Endothelial cell of umbilical vein (primary cell): ENCODE results near the gene MTX1. TPM values are rescaled to one million over a fixed set of nuclear protein-coding genes. Genes with fewer than 3 reads are reported as not detected.
"Not testable (repeated sequence)": the region's sequence is repeated elsewhere in the genome, so short reads cannot be mapped to it uniquely, and the experiment has no call there.

Experiments
- BruUV-seq: library from RNA; stranded (reverse); fragments of 400-500 nt; replicated peaks from 2 replicates; lab custom pipeline; 2021; lab: Mats Ljungman, UMichigan
- CTCF ChIA-PET: fragments of 300-600, 350-600 bp; sonication (Branson Sonifier 250); formaldehyde crosslinking; loops from one replicate; lab custom pipeline; 2021; ENCODE audit warnings: antibody characterized with exemption, inconsistent platforms; lab: Charles Lee
- POLR2A ChIA-PET: fragments of 300-600, 350-600 bp; sonication (Branson Sonifier 250); formaldehyde crosslinking; loops from one replicate; lab custom pipeline; 2021; ENCODE audit warnings: antibody characterized with exemption, inconsistent platforms; lab: Charles Lee
- DNase-seq: peaks from one replicate; pipeline ENCODE4 v3.0.0-alpha.2; 2011; ENCODE audit warnings: low read depth, low spot score
- FAIRE-seq: peaks from 2 replicates; lab custom pipeline; 2011; peaks lifted over from hg19 to GRCh38; lab: Jason Lieb, UNC
- H2AFZ ChIP-seq: 2 replicates; pipeline ENCODE4 v1.6.0; 2012; ENCODE audit warnings: low read depth, low read length, control low read depth, inconsistent platforms
- H3K27ac ChIP-seq: 2 replicates; pipeline ENCODE4 v1.5.1; 2011; ENCODE audit warnings: low read depth, mild to moderate bottlenecking, control low read depth, low read length, moderate library complexity; ENCODE audit not compliant: insufficient read depth
- H3K27me3 ChIP-seq, 2 experiments: 2 replicates each; pipeline versions ENCODE4 v1.6.0 to v1.6.1; 2011; ENCODE audit warnings: low read length in 2 of 2, mixed read lengths in 1 of 2; ENCODE audit not compliant: control insufficient read depth in 2 of 2, insufficient read depth in 2 of 2
- H3K36me3 ChIP-seq, 2 experiments: 2 replicates in 1 of 2; 3 replicates in 1 of 2; pipeline ENCODE4 v1.5.1; 2011; ENCODE audit warnings: low read length in 2 of 2, mild to moderate bottlenecking in 1 of 2, moderate library complexity in 1 of 2; ENCODE audit not compliant: control insufficient read depth in 2 of 2, insufficient read depth in 2 of 2; ENCODE audit errors: extremely low read depth in 1 of 2
- H3K4me1 ChIP-seq: 3 replicates; pipeline ENCODE4 v1.5.1; 2011; ENCODE audit warnings: mild to moderate bottlenecking, low read length; ENCODE audit not compliant: control insufficient read depth, insufficient read depth; ENCODE audit errors: extremely low read depth
- H3K4me2 ChIP-seq: 2 replicates; pipeline ENCODE4 v1.6.1; 2011; ENCODE audit warnings: low read length, control low read depth, mixed read lengths; ENCODE audit not compliant: insufficient read depth
- H3K4me3 ChIP-seq, 3 experiments: fragments of 200-600 bp in 1 of 3; sonication (generic), shearing (Covaris generic) in 1 of 3; replicated peaks in 1 of 3; 2 replicates each; pipeline ENCODE4 v1.5.1; 2011 to 2016; ENCODE audit warnings: control low read depth in 3 of 3, low read length in 3 of 3, mild to moderate bottlenecking in 2 of 3, inconsistent platforms in 1 of 3, low read depth in 1 of 3, moderate library complexity in 1 of 3; ENCODE audit not compliant: insufficient read depth in 1 of 3
- H3K79me2 ChIP-seq: 2 replicates; pipeline ENCODE4 v1.6.0; 2012; ENCODE audit warnings: low read length, inconsistent platforms; ENCODE audit not compliant: control insufficient read depth, insufficient read depth
- H3K9ac ChIP-seq: replicated peaks from 2 replicates; pipeline ENCODE3; 2011; ENCODE audit warnings: low read length, control low read depth; ENCODE audit not compliant: insufficient read depth; ENCODE audit errors: extremely low read depth
- H3K9me1 ChIP-seq: replicated peaks from 3 replicates; pipeline ENCODE4 v1.6.0; 2011; ENCODE audit warnings: mild to moderate bottlenecking, low read length; ENCODE audit not compliant: control insufficient read depth, insufficient read depth; ENCODE audit errors: extremely low read depth
- H3K9me3 ChIP-seq: replicated peaks from 2 replicates; pipeline ENCODE4 v1.5.1; 2012; ENCODE audit warnings: low read length, inconsistent platforms; ENCODE audit not compliant: control insufficient read depth, insufficient read depth
- H4K20me1 ChIP-seq: replicated peaks from 2 replicates; pipeline ENCODE3; 2011; ENCODE audit warnings: mild to moderate bottlenecking, low read length; ENCODE audit not compliant: control insufficient read depth, insufficient read depth; ENCODE audit errors: extremely low read depth
- EZH2 ChIP-seq: IDR thresholded peaks from 2 replicates; pipeline ENCODE4 v1.6.1; 2012; ENCODE audit warnings: borderline replicate concordance, low read depth, mild to moderate bottlenecking, moderate library complexity, low read length, inconsistent platforms; ENCODE audit not compliant: severe bottlenecking
- FOS ChIP-seq: IDR thresholded peaks from 2 replicates; pipeline ENCODE4 v1.6.1; 2011; ENCODE audit warnings: mild to moderate bottlenecking, low read length, moderate library complexity, borderline replicate concordance; ENCODE audit not compliant: insufficient read depth
- GATA2 ChIP-seq: IDR thresholded peaks from 2 replicates; pipeline ENCODE4 v1.7.0; 2011; ENCODE audit warnings: low read depth, mild to moderate bottlenecking, moderate library complexity, mixed read lengths, low read length; ENCODE audit not compliant: insufficient read length, insufficient read depth
- JUN ChIP-seq: IDR thresholded peaks from 2 replicates; pipeline ENCODE4 v1.6.1; 2011; ENCODE audit warnings: borderline replicate concordance, low read depth; ENCODE audit not compliant: insufficient read length, insufficient read depth
- MYC ChIP-seq: IDR thresholded peaks from one replicate; pipeline ENCODE4 v1.6.1; 2011; ENCODE audit warnings: mild to moderate bottlenecking, low read depth, low read length
- POLR2A ChIP-seq: IDR thresholded peaks from 2 replicates; pipeline ENCODE4 v1.6.1; 2012; ENCODE audit warnings: low read depth, mild to moderate bottlenecking, control low read depth, low read length
- POLR2AphosphoS5 ChIP-seq: IDR thresholded peaks from 2 replicates; pipeline ENCODE4 v1.6.1; 2012; ENCODE audit warnings: low read depth, mild to moderate bottlenecking, control low read depth, low read length, moderate library complexity; ENCODE audit not compliant: insufficient read depth
- dilution Hi-C: fragments of 300-500 bp; cut with MboI; formaldehyde crosslinking; loops from one replicate; pipeline ENCODE4 v1.15.0; 2019; ENCODE audit warnings: low sequenced_read_pairs; ENCODE audit not compliant: extremely low pct_ligation_motif_present
- intact Hi-C: fragments of 100-400 bp; cut with micrococcal nuclease; formaldehyde crosslinking; loops from one replicate; pipeline ENCODE4 v1.10.0; 2022
- polyA plus RNA-seq, 4 experiments: library from polyadenylated mRNA; depleted of rRNA in 3 of 4; stranded (reverse) in 3 of 4; unstranded in 1 of 4; fragments of >200 nt; gene quantifications; 2 replicates each; pipeline versions ENCODE4 v1.2.1 to v1.2.3, GENCODE V29; 2011 to 2012; ENCODE audit warnings: missing spikeins in 1 of 4
- total RNA-seq: library from RNA; stranded (reverse); gene quantifications from 2 replicates; pipeline ENCODE4 v1.2.3, GENCODE V29; 2021
- TF ChIP-seq, protein P1 (sequence below), 2 donors: IDR thresholded peaks; 1 replicate in 1 of 2; 2 replicates in 1 of 2; pipeline ENCODE4 v1.5.1; 2011; ENCODE audit warnings: low read length in 2 of 2, mild to moderate bottlenecking in 2 of 2, moderate library complexity in 2 of 2, control low read depth in 1 of 2, inconsistent platforms in 1 of 2, low read depth in 1 of 2; ENCODE audit not compliant: insufficient read depth in 1 of 2; ENCODE audit errors: extremely low read depth in 1 of 2
- TF ChIP-seq, protein P2 (sequence below): IDR thresholded peaks from 2 replicates; pipeline ENCODE4 v1.6.1; 2011; ENCODE audit not compliant: insufficient read depth, insufficient read length

MTX1 gene
- total and polyA plus RNA-seq, 2 donors (not counting 3 experiments of a cell fraction or from before 2014, with no cell fraction given), result 53.0 to 109 TPM

DNA sequence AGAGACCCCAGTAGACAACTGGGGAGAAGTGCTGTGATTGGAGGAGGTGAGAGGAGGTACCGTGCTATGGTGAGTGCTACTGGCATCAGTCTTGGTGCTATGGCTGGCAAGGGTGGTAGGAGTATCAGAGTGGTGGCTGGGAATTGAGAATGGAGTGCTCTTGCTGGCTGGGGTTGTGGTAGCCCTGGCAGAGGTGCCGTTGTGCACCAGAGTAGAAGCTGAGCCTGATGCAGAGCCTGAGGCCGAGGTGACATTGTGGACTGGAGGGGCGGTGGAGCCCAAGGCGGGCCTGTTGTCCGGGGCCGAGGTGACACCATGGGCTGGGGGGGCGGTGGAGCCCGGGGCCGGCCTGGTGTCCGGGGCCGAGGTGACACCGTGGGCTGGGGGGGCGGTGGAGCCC, 20.2 kb upstream of the MTX1 start:
- Histone ChIP-seq H3K79me2 (no peaks in the 10 kb centered on the region), H3K9ac (no peak overlapping the region), H3K27ac (no peak overlapping the region), H3K9me3 (no peaks in the 10 kb centered on the region), H3K4me1 (peaks cover 3% of the 10 kb centered on the region), H3K9me1 (no peaks in the 10 kb centered on the region), H3K27me3 (no peaks in the 10 kb centered on the region), H3K36me3 (no peaks in the 10 kb centered on the region), H4K20me1 (no peaks in the 10 kb centered on the region), H3K4me2 (no peak overlapping the region), H2AFZ (no peak overlapping the region), H3K4me3 (no peak overlapping the region)
- TF ChIP-seq, protein P1, sequence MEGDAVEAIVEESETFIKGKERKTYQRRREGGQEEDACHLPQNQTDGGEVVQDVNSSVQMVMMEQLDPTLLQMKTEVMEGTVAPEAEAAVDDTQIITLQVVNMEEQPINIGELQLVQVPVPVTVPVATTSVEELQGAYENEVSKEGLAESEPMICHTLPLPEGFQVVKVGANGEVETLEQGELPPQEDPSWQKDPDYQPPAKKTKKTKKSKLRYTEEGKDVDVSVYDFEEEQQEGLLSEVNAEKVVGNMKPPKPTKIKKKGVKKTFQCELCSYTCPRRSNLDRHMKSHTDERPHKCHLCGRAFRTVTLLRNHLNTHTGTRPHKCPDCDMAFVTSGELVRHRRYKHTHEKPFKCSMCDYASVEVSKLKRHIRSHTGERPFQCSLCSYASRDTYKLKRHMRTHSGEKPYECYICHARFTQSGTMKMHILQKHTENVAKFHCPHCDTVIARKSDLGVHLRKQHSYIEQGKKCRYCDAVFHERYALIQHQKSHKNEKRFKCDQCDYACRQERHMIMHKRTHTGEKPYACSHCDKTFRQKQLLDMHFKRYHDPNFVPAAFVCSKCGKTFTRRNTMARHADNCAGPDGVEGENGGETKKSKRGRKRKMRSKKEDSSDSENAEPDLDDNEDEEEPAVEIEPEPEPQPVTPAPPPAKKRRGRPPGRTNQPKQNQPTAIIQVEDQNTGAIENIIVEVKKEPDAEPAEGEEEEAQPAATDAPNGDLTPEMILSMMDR (IDR thresholded peaks at IDR 0.05; ENCODE audit: extremely low read depth in 1 of 2, insufficient read depth in 1 of 2, low read depth in 1 of 2, low read length in 2 of 2), result no peak
- TF ChIP-seq GATA2 (no peak), POLR2AphosphoS5 (no peak), JUN (no peak), MYC (no peak), FOS (no peak), EZH2 (no peak), POLR2A (no peak)
- TF ChIP-seq, protein P2, sequence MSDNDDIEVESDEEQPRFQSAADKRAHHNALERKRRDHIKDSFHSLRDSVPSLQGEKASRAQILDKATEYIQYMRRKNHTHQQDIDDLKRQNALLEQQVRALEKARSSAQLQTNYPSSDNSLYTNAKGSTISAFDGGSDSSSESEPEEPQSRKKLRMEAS, result no peak
- no peak for FAIRE-seq
- intact Hi-C loops, result no loop called here
- no peak for DNase-seq
- dilution Hi-C loops, result no loop called here
- no TSS peak for BruUV-seq
- ChIA-PET POLR2A (no interaction called here), CTCF (interaction anchor here (1.7 kb wide), 1 partner anchor 19 kb away, joined by 6 read pairs; no protein-coding TSS in a partner anchor)

DNA sequence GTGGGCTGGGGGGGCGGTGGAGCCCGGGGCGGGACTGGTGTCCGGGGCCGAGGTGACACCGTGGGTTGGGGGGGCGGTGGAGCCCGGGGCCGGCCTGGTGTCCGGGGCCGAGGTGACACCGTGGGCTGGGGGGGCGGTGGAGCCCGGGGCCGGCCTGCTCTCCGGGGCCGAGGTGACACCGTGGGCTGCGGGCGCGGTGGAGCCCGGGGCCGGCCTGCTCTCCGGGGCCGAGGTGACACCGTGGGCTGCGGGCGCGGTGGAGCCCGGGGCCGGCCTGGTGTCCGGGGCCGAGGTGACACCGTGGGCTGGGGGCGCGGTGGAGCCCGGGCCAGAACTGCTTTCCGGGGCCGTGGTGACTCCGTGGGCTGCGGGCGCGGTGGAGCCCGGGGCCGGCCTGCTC, 18.6 kb upstream of the MTX1 start:
- FAIRE-seq, H3K27me3 ChIP-seq, H3K79me2 ChIP-seq, H3K4me1 ChIP-seq, POLR2A ChIA-PET, H3K4me3 ChIP-seq, DNase-seq, BruUV-seq, H2AFZ ChIP-seq, H3K9me3 ChIP-seq, H3K9ac ChIP-seq, H3K36me3 ChIP-seq, H4K20me1 ChIP-seq, CTCF ChIA-PET, H3K27ac ChIP-seq, H3K4me2 ChIP-seq, H3K9me1 ChIP-seq, dilution Hi-C loops: not testable (repeated sequence)
- intact Hi-C loops, result loop anchor here (5.0 kb wide), 2 partner anchors 37 to 117 kb away; partner anchors contain the start of gene FDPS
